ENCODE results near the gene GJA1. TPM values are rescaled to one million over a fixed set of nuclear protein-coding genes. Genes with fewer than 3 reads are reported as not detected.
"Not testable (repeated sequence)": the region's sequence is repeated elsewhere in the genome, so short reads cannot be mapped to it uniquely, and the experiment has no call there.

Gene GJA1
- total and polyA plus RNA-seq, 2 of the 13 experiments (the other 11 are each of a cell fraction or from before 2014, with no cell fraction given), result not detected

DNA sequence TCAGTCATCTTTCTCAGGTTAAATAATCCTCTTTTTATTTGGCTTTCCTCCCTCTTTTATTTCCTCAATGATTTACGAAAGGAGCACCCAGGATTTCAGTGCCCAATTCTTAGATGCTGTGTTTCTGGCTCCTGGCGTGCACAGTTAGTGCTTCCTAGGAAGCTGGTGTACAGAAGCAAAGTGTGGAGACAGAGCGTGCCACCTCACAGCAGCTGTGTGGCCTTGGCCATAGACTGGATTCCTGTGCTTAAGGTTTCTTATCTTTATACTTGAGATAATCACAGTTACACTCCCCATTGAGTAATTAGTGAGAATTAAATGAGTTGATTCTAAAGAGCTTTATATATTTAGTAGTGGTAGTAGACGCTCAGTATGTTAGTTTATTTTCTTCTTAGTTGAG lies 39.7 kb upstream of the GJA1 start:
- H3K9ac ChIP-seq (ENCODE audit: insufficient read depth, low read depth, low read length), result no peak overlapping the region
- H3K36me3 ChIP-seq (replicated peaks in 1 of 2; ENCODE audit: control insufficient read depth in 1 of 2, insufficient read depth in 2 of 2, low read length in 2 of 2), result no peaks in the 10 kb centered on the region
- no peaks in the 10 kb centered on the region for H3K79me2 ChIP-seq (ENCODE audit: insufficient read depth, low read length)
- ChIA-PET CTCF (ENCODE audit: low intra/inter-chr PET ratio, low total read pairs) (no interaction called here), POLR2A (no interaction called here)
- DNase-seq (ENCODE audit: low spot score), result no peak
- H3K4me1 ChIP-seq (ENCODE audit: insufficient read depth, low read length), result no peaks in the 10 kb centered on the region
- intact Hi-C loops (cut with micrococcal nuclease; ENCODE audit: unreplicated experiment), result no loop called here
- no peaks in the 10 kb centered on the region for H3K9me3 ChIP-seq (ENCODE audit: low read length)
- no peak overlapping the region for H2AFZ ChIP-seq (ENCODE audit: low read length)
- in situ Hi-C loops (cut with HindIII; ENCODE audit: extremely low pct_ligation_motif_present, low pct_unique_long_range_greater_than_20kb), result no loop called here
- no peak for ATAC-seq
- 9% methylated on average over 4 of the region's 4 CpGs for WGBS (ENCODE audit: low lambda C conversion rate)
- TF ChIP-seq BRD4 (CRISPR knock-in tag; IDR thresholded peaks at IDR 0.05) (no peak), ZBTB20 (CRISPR knock-in tag; IDR thresholded peaks at IDR 0.05; ENCODE audit: borderline replicate concordance, low read depth) (no peak), ZNF234 (CRISPR knock-in tag; conservative IDR thresholded peaks at IDR 0.05) (no peak), ZNF33A (CRISPR knock-in tag; IDR thresholded peaks at IDR 0.05; ENCODE audit: borderline replicate concordance) (no peak), ZNF615 (CRISPR knock-in tag; IDR thresholded peaks at IDR 0.05; ENCODE audit: borderline replicate concordance) (no peak), ZNF503 (CRISPR knock-in tag; IDR thresholded peaks at IDR 0.05) (no peak)
- BruUV-seq (replicated peaks), result no TSS peak
- peaks cover 0 to 4% of the 10 kb centered on the region in 2 experiments; a peak in 1 of 5 replicates for H3K27me3 ChIP-seq (ENCODE audit: control insufficient read depth in 1 of 2, insufficient read depth in 2 of 2, low read length in 2 of 2)
- H3K27ac ChIP-seq (ENCODE audit: extremely low read length, insufficient read depth, low read length), result no peak overlapping the region
- H3K4me3 ChIP-seq (replicated peaks in 1 of 3; ENCODE audit: insufficient read depth in 1 of 3, low read depth in 2 of 3, low read length in 3 of 3), result no peak overlapping the region
- H3K4me2 ChIP-seq (ENCODE audit: low read depth, low read length), result no peak overlapping the region
- no peaks in the 10 kb centered on the region for H4K20me1 ChIP-seq (ENCODE audit: insufficient read depth, low read length)
- no peak for FAIRE-seq

- H2AFZ ChIP-seq (ENCODE audit: low read length); DNase-seq (ENCODE audit: low spot score); intact Hi-C loops (cut with micrococcal nuclease; ENCODE audit: unreplicated experiment); ATAC-seq; POLR2A ChIA-PET; H3K4me3 ChIP-seq (replicated peaks in 1 of 3; ENCODE audit: insufficient read depth in 1 of 3, low read depth in 2 of 3, low read length in 3 of 3); H3K9me3 ChIP-seq (ENCODE audit: low read length); H3K36me3 ChIP-seq (replicated peaks in 1 of 2; ENCODE audit: control insufficient read depth in 1 of 2, insufficient read depth in 2 of 2, low read length in 2 of 2); H3K79me2 ChIP-seq (ENCODE audit: insufficient read depth, low read length); H3K4me2 ChIP-seq (ENCODE audit: low read depth, low read length); in situ Hi-C loops (cut with HindIII; ENCODE audit: extremely low pct_ligation_motif_present, low pct_unique_long_range_greater_than_20kb); H3K4me1 ChIP-seq (ENCODE audit: insufficient read depth, low read length); H3K9ac ChIP-seq (ENCODE audit: insufficient read depth, low read depth, low read length); H4K20me1 ChIP-seq (ENCODE audit: insufficient read depth, low read length); H3K27me3 ChIP-seq (ENCODE audit: control insufficient read depth in 1 of 2, insufficient read depth in 2 of 2, low read length in 2 of 2); H3K27ac ChIP-seq (ENCODE audit: extremely low read length, insufficient read depth, low read length); BruUV-seq (replicated peaks); CTCF ChIA-PET (ENCODE audit: low intra/inter-chr PET ratio, low total read pairs); FAIRE-seq: not testable (repeated sequence)
- WGBS (ENCODE audit: low lambda C conversion rate), result 13% methylated on average over 6 of the region's 6 CpGs
Observed at GRCh38 chr6:121397188-121397587, 38.3 kb upstream of the GJA1 start.
